ENCODE data around the gene NOX5.
A peak's percentile ranks its signal among the peaks of the same experiment; 100 is the strongest.

The NOX5 gene

DNA sequence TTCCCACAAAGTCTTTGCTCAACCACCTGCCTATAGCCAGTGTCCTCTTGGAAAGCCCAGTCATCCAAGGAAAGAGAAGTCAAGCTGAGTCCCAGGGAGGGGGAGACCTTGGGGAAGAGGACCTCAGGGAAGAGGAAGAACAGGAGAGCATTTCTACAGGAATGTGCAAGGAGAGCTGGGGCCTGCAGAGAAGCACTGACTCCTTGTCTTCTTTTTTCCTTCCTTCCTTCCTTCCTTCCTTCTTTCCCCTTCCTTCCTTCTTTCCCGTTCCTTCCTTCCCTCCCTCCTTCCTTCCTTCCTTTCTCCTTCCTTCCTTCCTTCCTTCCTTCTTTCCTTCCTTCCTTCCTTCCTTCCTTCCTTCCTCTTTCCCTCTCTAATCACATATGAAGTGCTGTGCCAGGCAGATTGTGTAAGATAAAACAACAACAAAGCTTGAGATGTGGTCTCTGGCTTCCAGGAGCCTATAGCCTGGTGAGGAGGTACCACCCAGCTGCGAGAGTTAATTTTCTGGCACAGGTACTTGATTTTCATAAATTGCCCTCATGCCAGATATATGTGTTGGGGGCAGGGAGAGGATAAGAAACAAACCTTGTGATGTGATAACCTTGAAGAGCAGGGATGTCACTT is 70.0 kb downstream of the NOX5 start:
- H3K4me1 ChIP-seq (ENCODE audit: insufficient read depth, low read length) = peaks cover 68% of the 10 kb centered on the region
- H3K27me3 ChIP-seq (ENCODE audit: insufficient read depth, low read length) = peaks cover 63% of the 10 kb centered on the region
- H3K4me3 ChIP-seq (ENCODE audit: low read length) = no peak overlapping the region
- no peaks in the 10 kb centered on the region for H3K9me3 ChIP-seq (ENCODE audit: insufficient read depth, low read depth, low read length)
- 86% methylated on average over 2 of the region's 2 CpGs for WGBS
- H3K36me3 ChIP-seq (ENCODE audit: insufficient read depth, low read length) = no peaks in the 10 kb centered on the region
- no peak overlapping the region for H3K27ac ChIP-seq (ENCODE audit: low read depth, low read length)
- no peak overlapping the region for H3K9ac ChIP-seq (ENCODE audit: low read depth, low read length)

DNA sequence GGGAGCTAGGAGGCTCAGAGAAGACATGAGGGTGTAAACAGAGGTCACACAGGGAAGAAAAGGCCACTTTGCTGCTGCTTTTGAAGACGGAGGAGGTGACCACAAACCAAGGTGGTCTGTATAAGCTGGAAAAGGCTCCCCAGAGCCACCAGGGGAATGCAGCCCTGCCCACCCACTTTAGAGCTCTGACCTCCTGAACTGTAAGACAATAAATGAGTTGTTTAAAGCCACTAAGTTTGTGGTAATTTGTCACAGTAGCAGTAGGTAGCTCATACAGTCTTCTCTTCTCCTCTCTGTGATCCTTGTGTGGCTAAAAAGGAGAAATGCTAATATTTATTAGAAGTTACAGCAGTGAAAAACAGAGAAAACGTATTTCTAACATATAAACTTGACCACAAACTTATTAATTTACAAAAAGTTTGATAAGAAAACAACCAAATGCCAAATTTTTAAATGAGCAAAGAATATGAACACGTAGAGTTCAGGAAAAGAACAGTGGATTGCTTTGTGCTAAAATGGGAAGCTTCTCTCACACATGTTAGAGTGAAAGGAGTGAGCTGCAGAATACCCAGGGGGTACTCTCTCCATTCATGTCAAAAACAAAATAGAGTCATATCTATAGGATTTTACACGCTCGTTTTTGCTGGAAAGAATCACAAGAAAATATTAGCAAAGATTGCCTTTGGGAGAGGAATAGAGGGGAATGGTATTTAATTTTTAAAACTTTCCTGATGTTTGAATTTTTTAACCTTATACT is 71.0 kb downstream of the NOX5 start:
- Histone ChIP-seq H3K9me3 (ENCODE audit: insufficient read depth, low read depth, low read length) (no peaks in the 10 kb centered on the region), H3K27me3 (ENCODE audit: insufficient read depth, low read length) (peaks cover 66% of the 10 kb centered on the region), H3K4me3 (ENCODE audit: low read length) (no peak overlapping the region), H3K9ac (ENCODE audit: low read depth, low read length) (no peak overlapping the region), H3K36me3 (ENCODE audit: insufficient read depth, low read length) (no peaks in the 10 kb centered on the region), H3K4me1 (ENCODE audit: insufficient read depth, low read length) (peaks cover 69% of the 10 kb centered on the region), H3K27ac (ENCODE audit: low read depth, low read length) (peak overlapping the region; percentile 87; the same call in 1 of the 2 replicates)
- WGBS = 52% methylated on average over 4 of the region's 5 CpGs

DNA sequence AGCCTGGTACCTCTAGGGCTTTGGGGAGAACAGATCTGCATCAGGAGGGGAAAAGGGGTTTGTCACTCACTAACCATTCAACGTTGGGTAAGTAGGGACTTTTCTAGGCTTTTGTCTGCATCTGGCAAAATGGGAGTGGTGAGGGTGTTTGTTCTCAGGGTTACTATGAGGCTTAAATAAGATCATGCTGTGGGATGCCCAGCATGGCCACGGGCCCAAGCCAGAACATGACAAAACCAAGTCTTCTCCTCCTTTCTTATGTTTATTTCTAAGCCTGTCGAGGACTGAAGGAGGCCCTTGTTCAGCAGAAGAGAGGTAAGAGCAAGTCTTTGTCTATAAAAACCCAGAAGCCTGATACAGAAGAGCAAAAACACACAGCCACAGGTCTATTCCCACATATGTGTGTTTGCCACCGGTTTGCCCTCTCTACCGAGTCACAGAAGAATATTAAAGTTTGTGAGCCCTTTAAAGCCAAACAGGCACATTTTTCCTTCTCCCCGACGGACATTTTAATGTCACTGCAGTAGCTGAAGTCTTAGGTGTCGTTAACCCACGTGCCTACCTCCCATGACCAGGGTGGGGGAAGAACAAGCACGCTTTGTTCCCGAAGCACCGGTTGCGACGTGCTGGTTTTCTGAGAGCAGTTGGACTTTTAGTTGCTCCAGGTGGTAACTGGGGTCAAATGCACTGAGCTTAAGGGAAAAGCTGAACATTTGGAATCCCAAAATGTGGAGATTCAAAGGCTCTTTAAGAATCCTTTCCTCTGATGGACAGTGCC is 72.1 kb downstream of the NOX5 start:
- WGBS = 18% methylated on average over 14 of the region's 14 CpGs
- H3K9ac ChIP-seq (ENCODE audit: low read depth, low read length) = peak overlapping the region; percentile 7; the same call in 1 of the 2 replicates
- no peaks in the 10 kb centered on the region for H3K36me3 ChIP-seq (ENCODE audit: insufficient read depth, low read length)
- peak overlapping the region; percentile 8; the same call in 1 of the 2 replicates for H3K4me3 ChIP-seq (ENCODE audit: low read length)
- H3K27ac ChIP-seq (ENCODE audit: low read depth, low read length) = peak overlapping the region; percentile 88; the same call in 1 of the 2 replicates
- no peaks in the 10 kb centered on the region for H3K9me3 ChIP-seq (ENCODE audit: insufficient read depth, low read depth, low read length)
- H3K27me3 ChIP-seq (ENCODE audit: insufficient read depth, low read length) = peaks cover 66% of the 10 kb centered on the region
- peaks cover 68% of the 10 kb centered on the region for H3K4me1 ChIP-seq (ENCODE audit: insufficient read depth, low read length)

DNA sequence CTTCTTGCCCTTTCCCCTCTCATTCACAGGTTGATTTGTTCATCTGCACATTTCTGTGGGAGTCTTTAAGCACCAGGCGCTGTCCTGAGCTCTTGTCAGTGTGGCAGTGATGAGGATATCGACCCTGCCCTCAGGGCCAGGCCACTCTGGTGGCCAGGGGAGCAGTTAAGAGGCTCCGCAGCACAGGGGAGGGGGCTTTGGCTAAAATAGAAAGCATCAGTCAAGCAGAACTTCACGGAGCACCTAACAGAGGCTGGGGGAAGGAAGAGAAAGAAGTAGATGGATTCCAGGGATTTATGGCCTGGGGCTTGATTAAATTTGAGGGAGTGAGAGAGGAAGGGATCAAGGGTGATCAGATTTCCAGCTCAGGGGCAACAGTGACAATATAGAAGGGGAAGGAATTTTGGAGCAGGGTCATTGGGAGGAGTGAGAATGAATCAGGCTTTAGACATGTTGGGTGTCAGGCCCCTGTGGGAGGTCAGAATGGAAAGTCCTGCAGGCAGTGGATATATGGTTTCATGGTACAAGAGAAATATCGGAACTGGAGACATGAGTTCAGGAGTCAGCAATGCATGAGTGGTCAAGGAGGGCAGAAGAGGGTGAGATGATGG is 73.0 kb downstream of the NOX5 start:
- Histone ChIP-seq H3K4me1 (ENCODE audit: insufficient read depth, low read length) (peaks cover 74% of the 10 kb centered on the region), H3K27me3 (ENCODE audit: insufficient read depth, low read length) (peaks cover 60% of the 10 kb centered on the region), H3K36me3 (ENCODE audit: insufficient read depth, low read length) (no peaks in the 10 kb centered on the region), H3K9me3 (ENCODE audit: insufficient read depth, low read depth, low read length) (no peaks in the 10 kb centered on the region), H3K27ac (ENCODE audit: low read depth, low read length) (peak overlapping the region; percentile 88; the same call in 1 of the 2 replicates), H3K9ac (ENCODE audit: low read depth, low read length) (peak overlapping the region; percentile 7; the same call in 1 of the 2 replicates), H3K4me3 (ENCODE audit: low read length) (no peak overlapping the region; the same call in 1 of the 2 replicates)
- 62% methylated on average over 5 of the region's 5 CpGs for WGBS

DNA sequence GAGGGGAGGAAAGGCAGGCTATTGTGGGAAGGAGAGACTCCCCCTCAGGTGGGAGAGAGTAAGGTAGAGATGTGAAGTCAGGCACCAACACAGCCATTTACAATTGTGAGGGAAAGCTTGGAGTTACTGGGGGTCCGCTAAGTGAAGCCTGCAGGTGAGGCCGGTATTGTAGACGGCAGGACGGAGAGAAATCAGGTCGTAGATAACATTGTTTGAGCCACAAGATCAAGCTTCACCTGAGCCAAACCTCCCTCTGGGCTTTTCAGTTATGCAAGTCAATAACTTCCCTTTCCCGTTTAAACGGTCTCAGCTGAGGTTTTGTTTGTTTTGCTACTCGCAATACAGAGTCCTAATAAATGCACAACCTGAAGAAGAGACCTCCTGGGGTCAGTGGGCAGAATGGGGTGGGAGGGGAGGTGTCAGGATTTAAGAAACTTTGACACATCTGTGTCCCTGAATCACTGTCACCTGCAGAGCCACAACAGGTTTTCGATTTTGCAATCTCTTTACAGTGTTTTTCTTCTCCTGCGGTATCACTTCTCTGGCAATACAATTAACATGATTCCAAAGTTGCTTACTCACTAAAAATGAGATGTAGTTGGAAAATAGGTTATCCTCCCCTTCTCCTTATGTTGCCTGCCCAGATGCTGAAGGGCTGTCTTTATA is 73.9 kb downstream of the NOX5 start:
- peaks cover 54% of the 10 kb centered on the region for H3K27me3 ChIP-seq (ENCODE audit: insufficient read depth, low read length)
- no peak overlapping the region; the same call in 1 of the 2 replicates for H3K27ac ChIP-seq (ENCODE audit: low read depth, low read length)
- H3K9ac ChIP-seq (ENCODE audit: low read depth, low read length) = 0 out of 2 replicates have a peak overlapping the region, but pooled peaks have one; percentile 4
- H3K36me3 ChIP-seq (ENCODE audit: insufficient read depth, low read length) = no peaks in the 10 kb centered on the region
- H3K4me3 ChIP-seq (ENCODE audit: low read length) = peak overlapping the region; percentile 1; the same call in 1 of the 2 replicates
- 14% methylated on average over 10 of the region's 10 CpGs for WGBS
- no peaks in the 10 kb centered on the region for H3K9me3 ChIP-seq (ENCODE audit: insufficient read depth, low read depth, low read length)
- peaks cover 83% of the 10 kb centered on the region for H3K4me1 ChIP-seq (ENCODE audit: insufficient read depth, low read length)

DNA sequence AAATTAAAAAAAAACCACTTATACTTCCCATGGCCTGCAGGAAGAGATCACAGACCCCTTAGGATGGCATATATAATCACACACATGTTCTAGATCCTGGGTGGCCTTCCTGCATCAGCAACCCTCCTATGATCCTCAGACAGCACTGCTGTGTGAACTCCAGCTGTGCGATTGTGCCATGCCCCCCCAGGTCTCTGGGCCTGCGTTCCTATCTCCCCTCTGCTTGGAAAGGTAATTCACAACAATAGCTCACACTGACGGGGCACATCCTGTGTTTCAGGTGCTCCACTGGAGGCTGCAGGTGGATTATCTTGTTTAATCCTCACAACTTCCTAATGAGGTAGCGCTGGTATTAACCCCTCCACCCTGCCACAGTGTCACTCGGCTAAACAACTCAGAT is 74.8 kb downstream of the NOX5 start:
- Histone ChIP-seq H3K9ac (ENCODE audit: low read depth, low read length) (no peak overlapping the region), H3K4me3 (ENCODE audit: low read length) (peak overlapping the region; percentile 7; the same call in 1 of the 2 replicates), H3K27ac (ENCODE audit: low read depth, low read length) (peak overlapping the region; percentile 57; the same call in 1 of the 2 replicates), H3K36me3 (ENCODE audit: insufficient read depth, low read length) (no peaks in the 10 kb centered on the region), H3K9me3 (ENCODE audit: insufficient read depth, low read depth, low read length) (no peaks in the 10 kb centered on the region), H3K4me1 (ENCODE audit: insufficient read depth, low read length) (peaks cover 85% of the 10 kb centered on the region), H3K27me3 (ENCODE audit: insufficient read depth, low read length) (peaks cover 45% of the 10 kb centered on the region)
- WGBS = 24% methylated on average over 5 of the region's 5 CpGs

DNA sequence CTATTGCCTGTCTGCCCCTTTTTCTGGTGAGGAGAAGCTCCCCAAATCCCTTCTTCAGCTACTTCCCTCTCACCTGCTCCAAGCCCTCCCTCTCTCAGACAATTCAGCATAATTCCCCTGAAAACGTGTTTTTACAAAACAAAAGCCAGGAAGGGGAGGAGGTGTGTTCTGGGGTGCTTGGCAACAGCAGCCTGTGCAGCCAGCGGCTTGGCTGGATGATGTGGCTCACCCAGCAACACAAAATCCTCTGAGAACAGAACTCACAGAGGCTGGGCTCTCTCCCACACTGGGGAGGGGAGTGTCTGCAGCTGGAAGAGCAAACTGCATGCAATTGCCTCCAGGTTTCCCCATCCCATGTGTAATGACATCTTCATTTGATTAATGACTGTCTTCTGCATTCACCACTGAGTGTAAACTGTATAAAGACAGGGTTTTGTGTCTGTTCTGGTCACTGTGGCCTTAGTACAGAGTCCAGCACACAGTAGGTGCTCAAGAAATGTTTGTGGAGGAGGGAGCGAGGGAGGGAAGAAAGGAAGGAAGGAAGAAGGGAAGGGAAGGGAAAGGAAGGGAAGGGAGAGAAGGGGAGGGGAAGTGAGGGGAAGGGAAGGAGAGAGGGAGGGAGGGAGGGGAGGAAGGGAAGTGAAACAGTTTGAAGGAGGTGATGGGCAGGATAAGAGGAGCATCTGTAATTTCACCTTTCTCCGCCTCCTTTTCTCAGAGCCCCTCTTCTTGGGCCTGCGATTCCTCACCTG is 75.9 kb downstream of the NOX5 start:
- Histone ChIP-seq H3K27ac (ENCODE audit: low read depth, low read length) (peak overlapping the region; percentile 57; the same call in 1 of the 2 replicates), H3K27me3 (ENCODE audit: insufficient read depth, low read length) (peaks cover 34% of the 10 kb centered on the region), H3K9me3 (ENCODE audit: insufficient read depth, low read depth, low read length) (no peaks in the 10 kb centered on the region), H3K4me3 (ENCODE audit: low read length) (peak overlapping the region; percentile 7; the same call in 1 of the 2 replicates), H3K9ac (ENCODE audit: low read depth, low read length) (no peak overlapping the region), H3K4me1 (ENCODE audit: insufficient read depth, low read length) (peaks cover 80% of the 10 kb centered on the region), H3K36me3 (ENCODE audit: insufficient read depth, low read length) (no peaks in the 10 kb centered on the region)
- WGBS = 48% methylated on average over 3 of the region's 5 CpGs

DNA sequence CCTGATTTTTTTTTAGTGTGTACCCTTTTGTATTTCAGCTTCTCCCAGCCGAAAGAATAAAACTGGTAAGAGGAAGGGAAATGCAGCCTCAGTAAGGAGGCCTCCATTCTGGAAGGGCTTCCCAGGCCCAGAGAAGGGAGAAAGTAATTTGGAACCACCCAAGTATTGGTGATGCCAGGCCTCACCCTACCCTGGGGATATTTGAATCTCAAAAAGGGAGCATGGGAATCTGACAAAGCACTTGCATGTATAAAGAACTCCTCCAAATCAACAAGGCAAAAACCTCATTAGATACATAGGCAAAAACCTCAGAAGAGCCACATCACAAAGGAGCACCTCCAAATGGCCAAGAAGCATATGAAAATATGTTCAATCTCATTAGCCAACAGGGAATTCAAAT is 77.2 kb downstream of the NOX5 start:
- H3K9me3 ChIP-seq (ENCODE audit: insufficient read depth, low read depth, low read length) = no peaks in the 10 kb centered on the region
- H3K4me1 ChIP-seq (ENCODE audit: insufficient read depth, low read length) = peaks cover 68% of the 10 kb centered on the region
- peaks cover 31% of the 10 kb centered on the region for H3K27me3 ChIP-seq (ENCODE audit: insufficient read depth, low read length)
- WGBS = 89% methylated on average over 1 of the region's 1 CpG
- no peaks in the 10 kb centered on the region for H3K36me3 ChIP-seq (ENCODE audit: insufficient read depth, low read length)
- H3K4me3 ChIP-seq (ENCODE audit: low read length) = no peak overlapping the region
- no peak overlapping the region; the same call in 1 of the 2 replicates for H3K27ac ChIP-seq (ENCODE audit: low read depth, low read length)
- no peak overlapping the region for H3K9ac ChIP-seq (ENCODE audit: low read depth, low read length)

DNA sequence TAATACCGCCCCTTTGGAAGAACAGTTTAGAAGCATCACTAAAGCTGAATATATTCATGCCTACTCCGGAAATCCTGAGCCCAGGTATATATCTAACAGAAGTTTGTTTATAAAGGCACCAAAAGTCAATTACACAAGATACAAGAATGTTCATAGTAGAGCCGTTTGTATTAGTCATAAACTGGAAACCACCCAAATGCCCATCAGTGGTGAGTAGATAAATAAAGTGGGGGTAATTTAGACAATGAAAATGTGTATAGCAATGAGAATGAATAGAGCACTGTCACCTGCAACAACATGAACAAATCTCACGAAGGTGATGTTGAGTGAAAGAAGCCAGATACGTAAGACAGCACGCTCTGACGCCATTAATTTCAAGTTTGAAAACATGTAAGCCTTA is 77.7 kb downstream of the NOX5 start:
- H3K9me3 ChIP-seq (ENCODE audit: insufficient read depth, low read depth, low read length) = no peaks in the 10 kb centered on the region
- peaks cover 26% of the 10 kb centered on the region for H3K27me3 ChIP-seq (ENCODE audit: insufficient read depth, low read length)
- H3K36me3 ChIP-seq (ENCODE audit: insufficient read depth, low read length) = no peaks in the 10 kb centered on the region
- H3K4me3 ChIP-seq (ENCODE audit: low read length) = no peak overlapping the region
- no peak overlapping the region for H3K9ac ChIP-seq (ENCODE audit: low read depth, low read length)
- peaks cover 63% of the 10 kb centered on the region for H3K4me1 ChIP-seq (ENCODE audit: insufficient read depth, low read length)
- no peak overlapping the region for H3K27ac ChIP-seq (ENCODE audit: low read depth, low read length)
- WGBS = 87% methylated on average over 7 of the region's 7 CpGs

DNA sequence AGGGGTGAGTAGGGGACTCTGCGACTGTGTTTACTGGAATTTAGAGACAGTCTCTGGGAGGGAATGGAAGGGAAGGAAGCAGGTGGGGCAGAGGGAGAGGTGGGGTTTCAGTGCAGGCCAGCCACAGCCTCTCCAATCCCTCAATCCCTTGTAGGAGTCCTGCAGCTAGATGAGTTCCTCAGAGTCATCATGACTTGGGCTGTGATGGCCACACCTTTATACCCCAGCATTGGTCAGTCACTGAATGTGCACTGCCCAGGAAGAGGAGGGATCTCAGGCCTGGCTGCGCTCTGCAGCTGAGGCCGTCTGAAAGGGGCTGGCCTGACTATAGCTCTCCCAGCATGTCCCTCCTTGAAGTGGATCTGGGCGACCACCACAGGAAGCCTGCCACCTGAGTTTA is 78.6 kb downstream of the NOX5 start:
- no peaks in the 10 kb centered on the region for H3K36me3 ChIP-seq (ENCODE audit: insufficient read depth, low read length)
- WGBS = 63% methylated on average over 4 of the region's 4 CpGs
- H3K27ac ChIP-seq (ENCODE audit: low read depth, low read length) = no peak overlapping the region
- peaks cover 16% of the 10 kb centered on the region; the same call in 1 of the 2 replicates for H3K27me3 ChIP-seq (ENCODE audit: insufficient read depth, low read length)
- peaks cover 54% of the 10 kb centered on the region for H3K4me1 ChIP-seq (ENCODE audit: insufficient read depth, low read length)
- no peak overlapping the region for H3K4me3 ChIP-seq (ENCODE audit: low read length)
- no peak overlapping the region for H3K9ac ChIP-seq (ENCODE audit: low read depth, low read length)
- no peaks in the 10 kb centered on the region for H3K9me3 ChIP-seq (ENCODE audit: insufficient read depth, low read depth, low read length)

All from HUES64 (cell line).